GM10847 (cell line): ENCODE data around the gene LAMA2.

Experiments used
- POLR2A ChIP-seq: IDR thresholded peaks from 2 replicates; pipeline ENCODE4 v1.6.1; 2011; ENCODE audit not compliant: insufficient read length; ENCODE audit errors: extremely low read depth

Gene LAMA2

GRCh38 chr6:129369737-129370136, 486.8 kb downstream of the LAMA2 start:
- no peak for TF ChIP-seq POLR2A

DNA sequence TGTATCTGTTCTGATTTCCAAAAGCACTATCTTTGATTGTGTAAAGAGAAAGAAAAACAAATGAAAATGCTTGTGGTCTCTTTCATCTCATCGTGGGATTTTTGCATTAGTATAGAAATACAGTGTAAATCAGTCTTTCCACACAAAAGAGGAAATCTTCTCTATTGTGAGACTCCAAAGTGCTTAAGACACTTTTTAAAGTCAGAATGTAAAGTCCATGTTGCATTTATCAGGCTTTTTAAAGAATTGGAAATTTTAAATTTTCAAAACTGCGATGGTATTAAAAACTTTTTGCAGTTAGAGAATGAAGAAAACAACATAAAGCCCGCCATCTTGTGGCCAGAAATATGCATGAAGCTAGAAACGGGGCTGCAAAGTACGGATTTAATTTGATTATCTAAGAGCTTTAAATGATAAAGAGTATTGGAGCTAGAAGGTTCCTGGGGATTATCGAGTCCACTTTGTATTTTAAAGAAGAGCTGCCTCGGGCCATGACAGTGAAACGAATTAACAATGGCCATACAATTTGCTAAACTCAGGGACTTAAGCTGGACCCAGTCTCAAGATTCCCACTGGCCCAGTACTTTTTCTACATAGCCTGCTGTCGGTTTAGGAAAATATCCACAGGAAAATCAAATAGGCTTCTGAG, 487.5 kb downstream of the LAMA2 start:
- no peak for TF ChIP-seq POLR2A

GRCh38 chr6:129381885-129382284, 498.9 kb downstream of the LAMA2 start:
- no peak for TF ChIP-seq POLR2A

DNA sequence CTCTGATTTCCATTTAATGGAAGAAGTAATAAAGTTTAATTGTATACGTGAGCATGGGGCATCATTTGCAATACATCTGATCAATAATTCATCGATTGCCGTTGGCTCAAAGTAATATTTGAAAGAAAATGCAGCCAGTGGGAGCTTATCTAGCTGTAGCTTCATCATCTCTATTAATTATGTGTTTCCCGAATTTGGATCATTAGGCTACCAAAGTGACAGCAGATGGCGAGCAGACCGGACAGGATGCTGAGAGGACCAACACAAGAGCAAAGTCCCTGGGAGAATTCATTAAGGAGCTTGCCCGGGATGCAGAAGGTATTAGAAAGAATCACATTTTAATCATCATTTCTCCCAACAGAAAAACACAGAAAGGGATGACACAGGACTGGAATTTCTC, 500.0 kb downstream of the LAMA2 start:
- no peak for TF ChIP-seq POLR2A

GRCh38 chr6:129385117-129385516, 502.2 kb downstream of the LAMA2 start:
- TF ChIP-seq POLR2A: no peak

GRCh38 chr6:129390900-129391299, 508.0 kb downstream of the LAMA2 start:
- no peak for TF ChIP-seq POLR2A

- no peak for TF ChIP-seq POLR2A
Observed at GRCh38 chr6:129393654-129394053, 510.7 kb downstream of the LAMA2 start.

DNA sequence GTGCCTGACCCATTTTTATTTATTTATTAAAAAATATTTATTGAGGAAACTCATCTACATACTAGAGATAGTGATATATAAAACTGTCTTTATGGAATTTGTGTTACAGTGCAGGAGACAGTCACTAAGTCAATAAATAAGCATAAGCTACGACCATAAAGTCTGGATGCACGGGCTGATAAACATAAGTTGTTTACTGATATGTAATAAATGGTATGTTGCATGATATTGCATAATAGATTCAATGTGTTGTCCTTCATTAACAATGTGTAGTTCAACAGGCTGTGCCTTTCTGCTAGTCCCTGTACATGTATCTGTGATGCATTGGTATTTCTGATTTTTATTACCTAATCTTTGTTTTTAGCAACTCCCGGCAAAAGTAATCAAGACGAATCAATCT, 515.8 kb downstream of the LAMA2 start:
- TF ChIP-seq POLR2A: no peak

DNA sequence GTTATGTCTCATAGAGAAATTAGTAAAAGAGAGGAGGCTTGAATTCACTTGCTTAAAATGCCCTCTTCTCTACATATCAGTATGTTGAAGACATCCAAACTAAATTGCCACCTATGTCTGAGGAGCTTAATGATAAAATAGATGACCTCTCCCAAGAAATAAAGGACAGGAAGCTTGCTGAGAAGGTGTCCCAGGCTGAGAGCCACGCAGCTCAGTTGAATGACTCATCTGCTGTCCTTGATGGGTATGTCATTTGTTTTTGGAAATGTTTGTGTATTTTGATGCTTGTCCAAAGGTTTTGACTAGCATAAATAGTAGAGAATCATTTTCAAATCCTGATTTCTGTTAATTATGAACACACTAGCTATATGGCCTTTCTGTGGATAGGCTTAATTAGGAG, 519.3 kb downstream of the LAMA2 start:
- TF ChIP-seq POLR2A: no peak

GRCh38 chr6:129411092-129411491, 528.2 kb downstream of the LAMA2 start:
- TF ChIP-seq POLR2A: no peak

DNA sequence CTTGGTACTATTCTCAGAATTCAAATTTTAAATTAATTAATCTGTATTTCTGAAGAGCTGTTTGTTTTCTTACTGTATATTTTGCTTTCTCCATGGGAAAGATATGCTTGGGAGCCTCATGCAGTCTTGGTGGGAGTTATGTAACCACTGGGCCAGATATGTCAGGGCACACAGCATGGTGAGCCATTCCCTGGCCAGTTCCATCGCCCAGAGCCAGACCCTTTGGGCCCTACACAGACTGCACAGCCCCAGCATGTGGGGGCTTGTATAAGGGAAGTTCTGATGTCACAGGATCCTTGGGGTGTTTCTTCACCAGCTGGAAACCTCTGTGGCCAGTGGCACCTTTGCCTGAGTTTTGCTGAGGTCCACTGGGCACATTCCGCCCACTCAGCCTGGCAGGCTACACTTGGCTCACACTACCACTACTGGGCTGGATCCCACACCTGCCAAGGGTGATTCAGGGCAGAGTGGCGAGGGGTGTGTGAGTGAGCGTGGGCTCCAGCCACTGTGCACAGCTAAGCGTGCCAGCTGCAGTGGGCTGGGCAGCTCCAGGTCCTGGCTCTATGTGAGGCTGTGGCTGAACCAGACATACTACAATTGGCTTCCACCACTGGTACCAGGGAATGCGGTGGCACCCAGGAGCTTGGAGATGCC, 533.5 kb downstream of the LAMA2 start:
- TF ChIP-seq POLR2A: no peak

GRCh38 chr6:129417416-129418086, 534.6 kb downstream of the LAMA2 start:
- no peak for TF ChIP-seq POLR2A

GRCh38 chr6:129419324-129419723, 536.4 kb downstream of the LAMA2 start:
- no peak for TF ChIP-seq POLR2A

- TF ChIP-seq POLR2A: no peak
Observed at GRCh38 chr6:129426343-129426742, 543.4 kb downstream of the LAMA2 start.

DNA sequence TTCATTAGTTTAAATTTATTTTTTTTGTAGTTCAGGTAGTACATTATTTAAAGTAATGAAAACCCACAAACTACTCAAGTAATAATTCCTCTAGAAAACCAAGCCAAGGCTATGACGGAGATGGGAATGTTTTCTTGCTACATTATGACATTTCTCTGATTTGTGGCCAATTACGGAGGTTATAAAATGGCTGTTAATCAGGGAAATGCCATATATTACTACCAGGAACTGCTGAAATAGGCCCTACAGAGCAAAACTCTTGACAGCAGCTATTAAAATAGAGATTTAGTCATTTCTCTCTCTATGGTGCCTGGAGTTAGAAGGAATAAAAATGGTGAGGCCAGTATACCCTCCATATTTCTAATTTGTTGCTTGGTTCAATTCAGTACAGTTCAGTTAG, 547.0 kb downstream of the LAMA2 start:
- TF ChIP-seq POLR2A: no peak

- no peak for TF ChIP-seq POLR2A
Observed at GRCh38 chr6:129432738-129433137, 549.8 kb downstream of the LAMA2 start.
